GM12872 (cell line): ENCODE measurements around the gene RABGGTA.
A peak's percentile ranks its signal among the peaks of the same experiment; 100 is the strongest.

Source experiments
- CTCF ChIP-seq: IDR thresholded peaks from 3 replicates; pipeline ENCODE4 v1.5.1; 2011; ENCODE audit warnings: low read depth, mild to moderate bottlenecking, low read length, moderate library complexity; ENCODE audit not compliant: insufficient read depth

The RABGGTA gene

GRCh38 chr14:24308342-24309124 is 37.1 kb upstream of the RABGGTA start:
- TF ChIP-seq CTCF, result no peak

- peak; percentile 96 for TF ChIP-seq CTCF
Measured at GRCh38 chr14:24307575-24308341, 36.4 kb upstream of the RABGGTA start, which contains the start of gene CIDEB. CIDEB (minus strand) TSS chr14:24307977; CDS start chr14:24307858, 119 bp downstream.

- TF ChIP-seq CTCF, result no peak
Measured at GRCh38 chr14:24307156-24307574, 35.8 kb upstream of the RABGGTA start.

- no peak for TF ChIP-seq CTCF
Measured at GRCh38 chr14:24304019-24304387, 32.6 kb upstream of the RABGGTA start.

GRCh38 chr14:24300326-24300980 is 29.1 kb upstream of the RABGGTA start:
- no peak for TF ChIP-seq CTCF

- TF ChIP-seq CTCF, result no peak
Measured at GRCh38 chr14:24299255-24300191, 28.1 kb upstream of the RABGGTA start, which contains the start of the genes DHRS1 and NOP9. DHRS1 (minus strand) TSS chr14:24299780; CDS start chr14:24299106, 674 bp downstream. NOP9 (plus strand) TSS chr14:24299850; CDS start chr14:24299955, 105 bp downstream.
